Sigmoid colon (tissue), 3 donors: ENCODE measurements around the gene HNRNPUL1.

ENCODE experiments used
- POLR2A ChIP-seq, 2 donors: fragments of 450-650 bp; IDR thresholded peaks; one replicate each; pipeline ENCODE4 v1.6.1; 2016; ENCODE audit warnings: antibody characterized with exemption in 2 of 2, mild to moderate bottlenecking in 2 of 2, moderate library complexity in 2 of 2
- TF ChIP-seq, protein P1 (sequence below), 4 experiments: fragments of 450-650 bp in 3 of 4; fragments of 200-600 bp in 1 of 4; IDR thresholded peaks; one replicate each; pipeline ENCODE4 v1.5.1; 2016 to 2019; ENCODE audit warnings: antibody characterized with exemption in 4 of 4, mild to moderate bottlenecking in 3 of 4, moderate library complexity in 2 of 4

DNA sequence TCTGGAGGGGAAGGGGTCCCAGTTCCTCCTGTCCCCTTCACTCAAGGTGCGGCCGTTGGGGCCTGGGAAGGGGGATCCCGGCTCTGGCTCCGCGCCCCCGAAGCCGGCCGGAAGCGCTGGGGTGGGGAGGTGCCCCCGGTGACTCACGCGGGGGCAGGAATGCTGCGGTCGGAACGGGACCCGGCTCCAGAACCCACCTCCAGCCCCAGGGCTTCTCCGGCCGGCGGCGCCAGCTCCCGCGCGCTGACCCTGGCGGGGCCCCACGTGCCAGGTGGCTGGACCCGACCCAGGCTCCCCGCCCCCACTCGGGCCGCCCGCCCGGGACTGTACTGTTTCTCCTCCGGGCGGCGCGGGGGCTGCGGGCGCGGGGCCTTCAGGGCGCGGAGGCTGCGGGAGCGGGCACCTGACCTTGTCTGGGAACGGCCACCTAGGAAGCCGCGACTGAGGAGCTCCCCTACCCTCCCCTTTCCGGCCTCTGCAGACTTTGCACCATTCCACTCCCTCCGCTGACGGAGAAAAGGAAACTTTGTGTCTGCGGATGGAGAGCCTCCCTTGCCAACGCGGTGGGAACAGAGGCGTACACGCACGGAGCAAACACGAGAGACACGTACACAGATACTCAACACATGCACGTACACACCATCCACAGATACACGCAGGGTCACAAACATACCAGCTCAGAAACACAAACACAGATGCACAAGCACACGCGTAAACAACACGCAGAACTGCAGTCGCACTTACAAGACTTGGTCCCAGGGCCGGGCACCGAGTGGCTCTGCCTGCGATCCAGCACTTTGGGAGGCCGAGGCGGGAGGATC, 37.9 kb upstream of the HNRNPUL1 start:
- TF ChIP-seq POLR2A (IDR thresholded peaks at IDR 0.05): no peak
- TF ChIP-seq, protein P1, sequence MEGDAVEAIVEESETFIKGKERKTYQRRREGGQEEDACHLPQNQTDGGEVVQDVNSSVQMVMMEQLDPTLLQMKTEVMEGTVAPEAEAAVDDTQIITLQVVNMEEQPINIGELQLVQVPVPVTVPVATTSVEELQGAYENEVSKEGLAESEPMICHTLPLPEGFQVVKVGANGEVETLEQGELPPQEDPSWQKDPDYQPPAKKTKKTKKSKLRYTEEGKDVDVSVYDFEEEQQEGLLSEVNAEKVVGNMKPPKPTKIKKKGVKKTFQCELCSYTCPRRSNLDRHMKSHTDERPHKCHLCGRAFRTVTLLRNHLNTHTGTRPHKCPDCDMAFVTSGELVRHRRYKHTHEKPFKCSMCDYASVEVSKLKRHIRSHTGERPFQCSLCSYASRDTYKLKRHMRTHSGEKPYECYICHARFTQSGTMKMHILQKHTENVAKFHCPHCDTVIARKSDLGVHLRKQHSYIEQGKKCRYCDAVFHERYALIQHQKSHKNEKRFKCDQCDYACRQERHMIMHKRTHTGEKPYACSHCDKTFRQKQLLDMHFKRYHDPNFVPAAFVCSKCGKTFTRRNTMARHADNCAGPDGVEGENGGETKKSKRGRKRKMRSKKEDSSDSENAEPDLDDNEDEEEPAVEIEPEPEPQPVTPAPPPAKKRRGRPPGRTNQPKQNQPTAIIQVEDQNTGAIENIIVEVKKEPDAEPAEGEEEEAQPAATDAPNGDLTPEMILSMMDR (IDR thresholded peaks at IDR 0.05): peak in 1 of 4 experiments; percentile 19
